ENCODE measurements around the gene NETO1.

Gene NETO1

DNA sequence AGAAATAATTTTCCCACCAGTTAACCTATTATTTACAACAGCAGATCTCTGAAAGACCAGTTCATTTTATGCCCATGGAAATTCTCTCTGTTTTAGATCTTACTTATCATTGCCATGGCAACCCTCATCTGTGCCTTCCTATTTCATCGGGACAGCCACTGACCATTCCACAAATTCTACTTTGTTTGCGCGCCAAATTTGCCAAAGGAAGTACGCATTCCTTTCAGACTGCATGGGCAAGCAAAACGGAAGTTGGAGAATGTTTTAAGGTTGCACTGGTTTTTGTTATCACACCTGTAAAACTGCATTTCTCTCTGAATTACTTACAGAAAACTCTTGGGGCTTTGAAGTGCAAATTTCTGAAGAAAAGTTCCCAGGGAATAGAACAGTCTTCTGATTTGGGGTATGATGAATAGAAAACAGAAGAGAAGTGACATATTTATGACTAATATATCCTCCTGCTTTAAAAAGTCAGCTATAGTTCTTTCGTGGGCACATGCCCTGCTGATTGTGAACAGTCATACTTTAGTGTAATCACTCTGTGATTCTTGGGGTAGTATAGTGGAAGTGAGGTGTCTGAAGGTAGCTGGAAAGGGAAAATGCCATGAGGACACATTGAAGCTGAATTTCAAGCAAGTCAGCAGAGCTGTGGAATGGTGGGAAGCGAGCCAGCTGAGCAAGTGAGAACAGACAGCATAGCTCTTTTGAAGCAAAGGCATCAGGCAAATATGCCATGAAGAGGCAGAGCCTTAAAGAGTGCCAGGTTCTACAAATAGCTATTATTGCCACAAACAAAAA is 20.9 kb downstream of the NETO1 start:
- no peak for DNase-seq

DNA sequence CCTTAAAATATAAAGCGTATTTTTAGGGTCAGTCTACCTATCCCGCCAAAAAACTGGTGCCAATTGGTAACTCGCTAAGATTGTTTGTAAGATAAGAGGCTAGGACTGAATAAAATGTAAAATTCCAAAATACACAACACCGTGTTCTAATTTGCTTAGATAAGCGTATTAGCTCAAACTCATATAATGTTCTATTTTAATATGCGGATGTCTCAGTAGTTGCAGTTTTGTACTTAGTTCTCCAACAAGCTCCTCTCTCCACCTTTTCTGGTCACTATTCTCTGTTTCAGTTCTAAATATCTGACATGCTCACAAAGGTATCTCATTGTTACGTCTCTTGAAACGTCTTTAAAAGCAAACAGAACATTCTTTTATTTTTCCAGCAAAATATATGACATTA is 24.0 kb downstream of the NETO1 start:
- no peak for DNase-seq

GRCh38 chr18:72840109-72840508 is 27.7 kb downstream of the NETO1 start:
- no peak for DNase-seq

DNA sequence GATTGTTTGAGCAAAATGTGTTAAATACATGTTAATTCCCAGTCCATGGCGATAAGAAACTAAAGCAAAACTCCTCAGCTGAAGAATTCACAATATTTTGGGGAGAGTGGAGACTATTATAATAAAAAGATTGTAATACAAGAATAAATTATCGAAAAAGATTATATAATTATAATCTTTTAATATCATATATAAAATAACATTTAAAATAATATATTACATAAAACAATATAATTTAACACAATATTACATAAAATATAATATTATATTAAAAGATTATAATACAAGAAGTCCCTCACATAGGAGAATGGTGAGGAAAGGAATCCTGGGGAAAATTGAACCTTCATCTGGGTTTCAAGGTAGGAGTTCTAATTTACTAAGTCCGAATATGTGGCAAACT is 33.1 kb downstream of the NETO1 start:
- DNase-seq, result no peak

DNA sequence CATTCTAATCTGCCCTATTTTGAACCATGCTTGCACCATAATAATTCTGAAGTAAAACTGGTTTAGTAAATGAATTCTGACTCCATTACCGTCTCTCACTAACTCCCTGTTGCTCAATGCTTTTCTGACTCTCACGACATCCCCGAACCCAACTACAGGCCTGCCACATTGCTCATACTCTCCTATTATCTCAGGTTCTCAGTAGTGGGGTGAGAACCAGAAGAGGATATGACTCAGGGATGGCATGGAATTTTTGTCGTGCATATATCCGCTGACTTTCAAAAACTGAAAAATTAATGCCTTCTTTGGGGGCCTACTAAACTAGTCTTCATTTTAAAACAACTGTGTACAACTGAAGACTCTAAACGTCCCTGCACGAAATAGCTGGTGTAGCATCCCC is 34.3 kb downstream of the NETO1 start:
- no peak for DNase-seq

DNA sequence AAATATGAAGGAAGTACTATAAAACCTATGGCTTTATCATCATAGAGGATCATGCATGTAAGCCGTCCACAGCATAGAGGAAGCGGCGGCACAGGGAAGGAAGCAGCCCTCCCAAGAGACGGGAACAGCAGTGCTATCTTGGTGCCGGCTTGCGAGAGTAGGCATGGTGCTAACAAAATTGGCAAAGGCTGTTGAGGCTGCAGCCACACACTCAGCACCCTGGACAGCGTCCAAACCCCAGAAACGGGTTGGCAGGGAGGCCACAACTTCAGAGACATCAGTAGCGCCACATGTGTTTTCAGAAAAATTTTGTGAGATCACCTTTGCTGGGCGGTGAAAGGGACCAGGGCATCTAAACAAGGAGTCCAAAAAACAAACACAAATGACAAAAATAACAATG is 37.7 kb downstream of the NETO1 start:
- no peak for DNase-seq

DNA sequence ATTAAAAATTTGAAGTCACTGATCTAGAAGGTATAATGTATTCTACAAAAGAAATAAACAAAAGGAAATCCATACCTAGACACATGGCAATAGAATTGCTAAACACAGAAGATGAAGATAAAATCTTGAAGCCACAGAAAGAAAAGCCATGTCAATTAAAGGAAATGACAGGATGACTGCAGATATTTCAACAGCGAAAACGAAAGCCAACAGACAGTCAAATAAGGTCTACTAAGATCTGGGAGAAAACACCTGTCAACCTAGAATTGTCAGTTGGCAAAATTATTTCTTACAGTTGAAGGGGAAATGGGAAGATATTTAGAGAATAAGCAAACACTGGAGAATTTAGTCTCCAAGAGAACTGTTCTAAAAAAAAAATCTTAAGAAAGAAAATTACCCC is 39.2 kb downstream of the NETO1 start:
- no peak for DNase-seq

GRCh38 chr18:72826736-72827135 is 41.1 kb downstream of the NETO1 start:
- no peak for DNase-seq

DNA sequence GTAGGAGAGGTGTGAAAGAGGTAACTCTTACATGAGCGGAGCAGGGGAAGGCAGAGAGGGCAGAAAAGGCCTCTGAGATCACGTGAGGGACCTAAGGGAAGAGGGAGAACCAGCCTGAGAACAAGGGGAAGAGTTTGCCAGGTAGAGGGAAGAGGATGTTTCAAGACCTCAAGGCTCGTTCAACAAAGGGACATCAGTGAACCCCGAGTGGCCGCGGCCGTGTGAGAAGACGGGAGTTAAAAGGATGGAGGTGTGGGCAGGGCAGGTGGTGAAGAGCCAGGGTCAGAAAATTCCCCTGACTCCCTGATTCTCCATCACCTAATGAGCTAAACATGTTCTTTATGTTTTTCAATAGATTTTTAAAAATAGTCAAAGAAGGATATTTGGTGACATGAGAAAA is 44.4 kb downstream of the NETO1 start:
- no peak for DNase-seq

DNA sequence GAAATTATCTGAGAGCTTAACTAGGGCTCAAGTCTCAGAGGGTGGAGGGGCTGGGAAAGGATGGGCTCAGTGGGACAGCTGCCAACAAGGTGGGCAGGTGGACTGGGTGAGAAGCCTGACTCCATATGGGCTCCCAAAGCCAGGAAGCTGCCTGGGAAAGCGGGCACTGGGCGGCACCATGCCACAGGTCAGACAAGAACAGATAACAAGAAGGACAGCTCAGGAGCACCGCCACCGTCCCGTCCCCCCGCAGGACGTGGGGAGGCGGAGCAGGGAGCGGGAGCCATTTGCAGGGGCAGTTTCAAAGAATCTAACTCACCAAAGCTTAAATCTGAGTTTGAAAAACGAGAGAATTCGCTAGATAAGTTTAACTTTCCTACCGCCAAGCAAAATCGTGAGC is 45.6 kb downstream of the NETO1 start:
- DNase-seq, result no peak

GRCh38 chr18:72820571-72820970 is 47.2 kb downstream of the NETO1 start:
- DNase-seq, result no peak

GRCh38 chr18:72819050-72819449 is 48.7 kb downstream of the NETO1 start:
- no peak for DNase-seq

- DNase-seq, result no peak
These were observed 56.7 kb downstream of the NETO1 start for GRCh38 chr18:72811047-72811446.

- no peak for DNase-seq
These were observed 59.1 kb downstream of the NETO1 start for GRCh38 chr18:72808680-72809079.

DNA sequence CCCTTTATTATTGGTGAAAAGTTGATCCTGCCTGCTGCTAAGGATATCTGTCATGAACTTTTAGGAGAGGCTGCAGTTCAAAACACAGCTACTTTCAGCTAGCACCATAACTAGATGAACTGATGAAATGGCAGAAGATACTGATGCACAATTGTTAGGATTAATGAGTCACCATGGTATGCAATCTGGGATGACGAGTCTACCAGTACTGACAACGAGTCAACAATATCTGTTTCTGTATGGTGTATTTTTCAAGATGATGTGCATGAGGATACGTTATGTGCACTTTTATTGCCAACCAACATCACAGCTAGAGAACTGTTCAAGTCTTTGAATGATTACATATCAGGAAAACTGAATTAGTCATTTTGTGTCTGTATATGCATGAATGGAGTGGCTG is 68.7 kb downstream of the NETO1 start:
- DNase-seq, result no peak

- no peak for DNase-seq
These were observed 84.3 kb downstream of the NETO1 start for GRCh38 chr18:72783530-72783929.

GRCh38 chr18:72774914-72775313 is 92.9 kb downstream of the NETO1 start:
- DNase-seq, result no peak

DNA sequence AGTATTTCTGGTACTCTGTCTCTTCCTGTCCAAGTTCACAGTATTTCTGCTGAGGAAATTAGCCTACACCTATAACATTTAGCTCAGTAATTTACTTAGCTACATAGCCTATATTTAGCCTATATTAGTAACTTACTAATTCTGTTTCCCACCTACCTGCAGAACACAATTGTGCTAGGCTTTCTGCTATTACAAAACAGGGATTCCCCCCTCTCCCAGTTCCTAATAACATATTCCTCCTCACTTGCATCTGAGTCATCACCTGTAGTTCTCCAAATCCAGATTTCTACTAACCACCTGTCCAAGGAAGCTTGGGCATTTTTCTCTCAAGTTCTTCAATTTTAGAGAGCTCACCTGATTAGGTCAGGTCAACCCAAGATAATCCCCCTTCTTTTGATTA is 94.9 kb downstream of the NETO1 start:
- no peak for DNase-seq

DNA sequence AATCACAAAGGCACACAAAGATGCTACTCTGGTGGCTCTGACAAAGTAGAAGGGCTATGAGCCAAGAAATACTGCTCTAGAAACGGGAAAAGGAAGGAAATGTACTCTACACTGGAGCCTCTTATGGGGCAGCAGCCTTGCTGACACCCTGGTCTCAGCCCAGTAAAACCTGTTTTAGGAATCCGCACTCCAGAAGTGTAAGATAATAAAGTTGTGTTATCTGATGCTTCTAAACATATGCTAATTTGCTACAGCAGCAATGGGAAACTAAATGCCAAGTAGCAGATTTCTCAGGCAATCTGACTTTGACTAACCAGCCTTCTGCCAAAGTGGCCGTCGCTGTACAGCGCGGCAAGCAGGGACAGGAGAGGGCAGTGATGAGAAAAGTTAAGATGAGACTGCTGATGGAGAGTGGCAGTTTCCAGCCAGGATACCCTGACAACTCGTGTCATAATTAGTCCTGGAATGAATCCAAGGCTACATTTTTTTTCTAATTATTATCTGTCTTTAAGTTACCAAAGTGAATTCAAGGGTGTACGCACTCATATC is 99.0 kb downstream of the NETO1 start:
- DNase-seq, result no peak

DNA sequence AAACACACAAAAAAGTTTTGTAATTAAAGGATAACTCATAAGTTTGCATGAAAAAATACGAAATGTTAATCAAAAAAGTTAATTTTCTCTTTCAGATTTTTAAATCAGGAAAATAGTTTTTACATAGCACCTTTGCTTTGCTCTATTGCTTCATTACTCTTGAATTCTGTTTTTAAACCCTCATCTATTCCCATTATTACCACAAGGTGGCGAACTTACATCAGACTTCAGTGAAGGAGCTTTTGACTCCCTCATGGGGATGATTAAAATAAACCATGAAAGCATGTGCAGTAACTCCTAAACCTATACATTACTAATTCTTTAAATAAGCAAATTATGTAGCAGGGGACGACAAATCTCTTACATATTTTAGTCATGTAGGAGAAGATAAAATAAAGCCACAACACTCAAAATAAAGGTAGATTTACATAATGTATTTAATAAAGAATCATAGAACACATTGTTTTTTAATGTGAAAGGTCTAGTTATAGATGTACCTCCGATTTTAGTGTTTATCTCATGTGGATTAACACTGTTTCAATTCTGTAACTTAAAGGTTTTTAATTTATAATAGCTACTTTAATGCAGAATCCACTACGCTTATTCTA is 105.2 kb downstream of the NETO1 start:
- peak; percentile 62 for DNase-seq

DNA sequence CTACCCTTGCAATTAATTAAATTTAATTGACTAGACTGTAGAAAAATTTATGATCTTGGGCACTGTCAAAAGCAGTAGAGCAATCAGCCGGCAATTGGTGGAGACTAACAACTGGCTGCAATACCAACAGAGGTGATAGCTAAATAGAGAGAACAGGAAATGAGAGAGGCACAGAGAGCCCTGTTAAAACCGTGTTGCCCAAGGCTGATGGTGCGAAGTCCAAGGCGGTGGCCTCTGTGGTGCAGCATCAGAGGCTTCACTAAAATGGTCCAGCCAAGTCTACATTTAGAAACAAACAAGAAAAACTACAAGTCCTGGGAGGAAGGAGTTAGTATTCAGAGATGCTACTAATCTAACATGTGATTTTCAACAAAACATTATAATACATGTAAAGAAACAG is 115.6 kb downstream of the NETO1 start:
- no peak for DNase-seq

DNA sequence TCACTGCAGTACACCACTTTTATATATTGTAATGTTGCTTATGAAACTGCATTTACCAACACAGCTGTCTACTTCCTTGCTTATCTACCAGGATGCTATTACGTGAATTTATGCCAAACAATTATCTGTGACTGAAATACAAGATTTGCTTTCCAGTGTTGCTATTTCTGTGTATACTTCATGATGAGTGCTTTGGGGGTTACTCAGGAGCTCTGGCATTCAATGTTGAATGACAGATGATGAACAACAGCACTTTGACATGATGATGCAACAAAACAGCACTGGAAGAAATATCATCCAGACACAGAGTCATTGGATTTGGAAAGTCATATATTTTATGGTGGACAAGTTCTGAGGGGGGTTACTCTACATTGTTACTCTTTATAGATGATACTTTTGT is 125.8 kb downstream of the NETO1 start:
- DNase-seq, result no peak

- no peak for DNase-seq
These were observed 129.7 kb downstream of the NETO1 start for GRCh38 chr18:72738136-72738535.

GRCh38 chr18:72727776-72728175 is 140.0 kb downstream of the NETO1 start:
- no peak for DNase-seq

Data from suppressor macrophage treated with lipopolysaccharide for 4 hours (primary cell).